Measurements from ENCODE around the gene NTM. TPM values are rescaled to one million over a fixed set of nuclear protein-coding genes. Genes with fewer than 3 reads are reported as not detected.

The NTM gene
- total RNA-seq, 4 donors from 2014 or later = 1.4 to 5.7 TPM; not detected in 2

DNA sequence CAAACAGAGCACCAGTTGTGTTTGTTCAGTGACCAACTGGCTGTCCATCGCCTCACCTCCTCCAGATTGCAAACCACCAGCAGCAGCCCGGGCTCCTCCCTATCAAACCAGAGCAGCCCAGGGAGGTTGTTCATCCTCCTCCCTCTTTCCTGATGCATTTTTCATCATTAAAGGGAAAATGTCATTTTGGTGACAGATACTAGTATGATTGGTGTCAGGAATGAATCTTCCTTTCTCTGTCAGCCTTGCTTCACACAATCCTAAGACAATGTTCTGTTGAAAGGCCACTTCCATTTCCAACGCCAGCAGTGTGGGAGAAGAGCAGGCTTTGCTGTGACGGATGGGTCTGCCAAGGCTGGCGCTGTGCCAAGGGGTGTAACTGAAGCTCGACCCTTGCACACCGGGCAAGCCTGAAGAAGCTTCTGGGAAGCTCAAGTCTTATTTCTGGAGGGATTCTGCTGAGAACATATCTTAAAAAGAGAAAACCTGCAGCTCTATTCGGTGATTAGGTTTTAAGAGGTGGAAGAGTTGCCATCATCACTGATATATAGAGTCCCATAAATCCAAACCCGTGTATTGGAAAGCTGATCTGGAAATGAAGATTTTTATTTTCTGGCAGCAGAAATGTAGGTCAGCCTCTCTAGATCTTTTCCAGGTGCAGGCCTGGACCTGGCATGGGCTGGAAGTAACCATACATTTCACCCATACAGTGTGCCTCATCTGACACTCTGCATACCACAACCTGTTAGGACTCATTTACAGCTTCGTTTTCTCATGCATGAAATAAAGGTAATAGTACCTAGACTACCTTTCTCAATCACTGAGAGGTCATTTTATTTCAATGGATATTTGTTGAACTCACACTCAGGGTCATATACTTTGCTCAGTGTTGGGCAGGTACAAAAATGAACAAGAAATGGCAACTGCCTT lies 524.5 kb downstream of the NTM start:
- Histone ChIP-seq H3K9me3 (no peaks in the 10 kb centered on the region), H3K27me3 (no peaks in the 10 kb centered on the region), H3K36me3 (no peaks in the 10 kb centered on the region), H3K4me3 (no peak overlapping the region), H3K27ac (no peak overlapping the region), H3K4me1 (no peaks in the 10 kb centered on the region)
- DNase-seq = no peak
- intact Hi-C loops (cut with DNase I; ENCODE audit: low total_unique reads) = no loop called here
- TF ChIP-seq, protein P1, sequence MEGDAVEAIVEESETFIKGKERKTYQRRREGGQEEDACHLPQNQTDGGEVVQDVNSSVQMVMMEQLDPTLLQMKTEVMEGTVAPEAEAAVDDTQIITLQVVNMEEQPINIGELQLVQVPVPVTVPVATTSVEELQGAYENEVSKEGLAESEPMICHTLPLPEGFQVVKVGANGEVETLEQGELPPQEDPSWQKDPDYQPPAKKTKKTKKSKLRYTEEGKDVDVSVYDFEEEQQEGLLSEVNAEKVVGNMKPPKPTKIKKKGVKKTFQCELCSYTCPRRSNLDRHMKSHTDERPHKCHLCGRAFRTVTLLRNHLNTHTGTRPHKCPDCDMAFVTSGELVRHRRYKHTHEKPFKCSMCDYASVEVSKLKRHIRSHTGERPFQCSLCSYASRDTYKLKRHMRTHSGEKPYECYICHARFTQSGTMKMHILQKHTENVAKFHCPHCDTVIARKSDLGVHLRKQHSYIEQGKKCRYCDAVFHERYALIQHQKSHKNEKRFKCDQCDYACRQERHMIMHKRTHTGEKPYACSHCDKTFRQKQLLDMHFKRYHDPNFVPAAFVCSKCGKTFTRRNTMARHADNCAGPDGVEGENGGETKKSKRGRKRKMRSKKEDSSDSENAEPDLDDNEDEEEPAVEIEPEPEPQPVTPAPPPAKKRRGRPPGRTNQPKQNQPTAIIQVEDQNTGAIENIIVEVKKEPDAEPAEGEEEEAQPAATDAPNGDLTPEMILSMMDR (IDR thresholded peaks at IDR 0.05) = no peak
- no peak for TF ChIP-seq POLR2A (IDR thresholded peaks at IDR 0.05)

DNA sequence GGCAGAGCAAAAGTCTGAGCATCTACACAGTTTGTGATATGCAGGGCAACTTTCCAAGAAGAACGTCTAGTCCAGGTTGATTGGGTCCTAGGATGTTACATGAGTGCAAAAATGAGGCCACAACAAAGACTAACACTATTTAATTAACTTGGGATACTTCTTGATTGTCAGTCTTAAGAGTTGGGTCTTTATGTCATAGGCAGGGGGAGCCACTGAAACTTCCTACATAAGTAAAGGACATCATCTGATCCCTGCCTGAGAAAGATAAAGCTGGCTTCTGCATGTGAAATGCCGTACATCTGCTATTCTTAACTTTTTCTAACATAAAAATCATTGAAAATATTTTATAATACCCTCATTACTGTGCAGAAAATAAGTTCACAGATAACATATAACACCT lies 525.5 kb downstream of the NTM start:
- intact Hi-C loops (cut with DNase I; ENCODE audit: low total_unique reads) = no loop called here
- H3K9me3 ChIP-seq = no peaks in the 10 kb centered on the region
- no peaks in the 10 kb centered on the region for H3K36me3 ChIP-seq
- no peak overlapping the region for H3K27ac ChIP-seq
- no peak overlapping the region for H3K4me3 ChIP-seq
- no peak for TF ChIP-seq POLR2A (IDR thresholded peaks at IDR 0.05)
- TF ChIP-seq, protein P1 (IDR thresholded peaks at IDR 0.05) = no peak
- no peaks in the 10 kb centered on the region for H3K27me3 ChIP-seq
- no peaks in the 10 kb centered on the region for H3K4me1 ChIP-seq
- DNase-seq = no peak

DNA sequence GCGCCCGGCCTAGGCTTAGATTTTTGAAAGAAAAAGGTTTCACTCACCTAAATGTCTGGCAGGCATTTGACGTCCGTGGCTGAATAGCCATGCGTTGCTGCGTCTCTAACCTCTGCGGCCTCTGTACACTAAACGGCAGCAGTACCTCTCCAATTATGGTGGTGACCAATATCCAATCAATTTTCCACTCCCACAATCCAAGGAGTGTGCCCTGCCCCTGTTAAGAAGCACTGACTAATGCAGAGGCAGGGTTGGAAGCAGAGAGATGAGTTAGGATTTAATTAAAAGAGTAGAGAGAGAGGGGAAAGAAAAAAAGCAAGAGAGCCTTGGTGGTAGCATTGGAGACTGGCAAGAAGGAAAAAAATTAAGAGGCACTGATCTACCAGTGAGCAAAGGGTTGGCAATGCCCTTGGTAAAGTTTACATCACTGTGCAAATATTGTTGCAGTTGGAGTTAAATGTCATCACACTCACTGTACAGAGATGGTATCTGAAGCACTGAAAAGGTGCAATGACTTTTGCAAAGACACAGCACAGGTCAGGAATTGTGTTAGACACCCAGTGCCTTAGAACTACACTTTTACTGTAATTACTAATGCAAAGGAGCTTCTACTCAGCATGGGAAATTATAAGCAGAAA lies 526.7 kb downstream of the NTM start:
- intact Hi-C loops (cut with DNase I; ENCODE audit: low total_unique reads) = no loop called here
- H3K27me3 ChIP-seq = no peaks in the 10 kb centered on the region
- no peaks in the 10 kb centered on the region for H3K4me1 ChIP-seq
- H3K36me3 ChIP-seq = no peaks in the 10 kb centered on the region
- TF ChIP-seq POLR2A (IDR thresholded peaks at IDR 0.05) = no peak
- TF ChIP-seq, protein P1 (IDR thresholded peaks at IDR 0.05) = no peak
- H3K27ac ChIP-seq = no peak overlapping the region
- no peak for DNase-seq
- no peak overlapping the region for H3K4me3 ChIP-seq
- no peaks in the 10 kb centered on the region for H3K9me3 ChIP-seq

DNA sequence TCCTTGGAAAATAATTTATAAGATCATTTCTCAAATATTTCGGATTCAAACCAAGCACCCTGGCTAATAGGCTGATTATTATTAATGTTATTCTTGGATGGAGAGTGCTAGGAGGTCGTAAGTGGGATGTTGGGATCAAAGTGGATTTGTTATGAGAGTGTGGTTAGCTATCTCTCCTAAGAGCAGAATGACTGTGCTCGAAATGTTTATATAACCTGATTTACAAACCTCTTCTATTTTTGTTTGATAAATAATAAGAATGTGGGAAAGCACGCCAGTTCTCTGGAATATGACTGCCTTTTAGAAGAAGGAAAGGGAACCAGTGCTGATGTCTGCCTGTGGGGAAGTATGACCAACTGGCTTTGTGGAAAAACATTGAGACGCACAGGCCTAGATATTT lies 527.5 kb downstream of the NTM start:
- Histone ChIP-seq H3K4me3 (no peak overlapping the region), H3K27me3 (no peaks in the 10 kb centered on the region), H3K9me3 (no peaks in the 10 kb centered on the region), H3K4me1 (no peaks in the 10 kb centered on the region), H3K36me3 (no peaks in the 10 kb centered on the region), H3K27ac (no peak overlapping the region)
- TF ChIP-seq POLR2A (IDR thresholded peaks at IDR 0.05) = no peak
- TF ChIP-seq, protein P1 (IDR thresholded peaks at IDR 0.05) = no peak
- no peak for DNase-seq
- intact Hi-C loops (cut with DNase I; ENCODE audit: low total_unique reads) = no loop called here

DNA sequence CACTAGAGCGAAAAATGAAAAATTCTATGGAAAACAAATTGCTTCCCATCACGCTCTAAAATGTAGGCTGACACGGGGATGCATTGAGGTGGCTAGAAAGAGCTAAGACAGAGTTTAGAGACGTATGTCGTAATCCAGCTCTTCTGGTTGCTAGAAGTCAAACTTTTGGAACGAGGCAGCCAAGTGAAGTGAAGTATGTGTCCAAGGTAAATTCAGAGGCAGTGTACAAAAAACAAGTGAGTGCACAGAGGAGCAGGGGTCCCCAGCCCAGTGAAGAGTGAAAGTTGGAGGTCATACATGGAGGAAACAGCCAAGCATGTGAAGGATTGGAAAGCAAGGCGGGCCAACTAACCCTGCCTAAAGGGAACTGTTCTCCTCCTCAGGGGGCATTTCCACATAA lies 528.5 kb downstream of the NTM start:
- no peak overlapping the region for H3K4me3 ChIP-seq
- H3K4me1 ChIP-seq = no peaks in the 10 kb centered on the region
- intact Hi-C loops (cut with DNase I; ENCODE audit: low total_unique reads) = no loop called here
- H3K36me3 ChIP-seq = no peaks in the 10 kb centered on the region
- no peak overlapping the region for H3K27ac ChIP-seq
- DNase-seq = no peak
- no peak for TF ChIP-seq POLR2A (IDR thresholded peaks at IDR 0.05)
- TF ChIP-seq, protein P1 (IDR thresholded peaks at IDR 0.05) = no peak
- H3K9me3 ChIP-seq = no peaks in the 10 kb centered on the region
- no peaks in the 10 kb centered on the region for H3K27me3 ChIP-seq

Measured in uterus (tissue), 4 donors.